Measurements from ENCODE around the gene KSR1. TPM values are rescaled to one million over a fixed set of nuclear protein-coding genes. Genes with fewer than 3 reads are reported as not detected.

Gene KSR1
- total and polyA plus RNA-seq, 2 experiments from 2014 or later: 7.8 to 53.2 TPM

DNA sequence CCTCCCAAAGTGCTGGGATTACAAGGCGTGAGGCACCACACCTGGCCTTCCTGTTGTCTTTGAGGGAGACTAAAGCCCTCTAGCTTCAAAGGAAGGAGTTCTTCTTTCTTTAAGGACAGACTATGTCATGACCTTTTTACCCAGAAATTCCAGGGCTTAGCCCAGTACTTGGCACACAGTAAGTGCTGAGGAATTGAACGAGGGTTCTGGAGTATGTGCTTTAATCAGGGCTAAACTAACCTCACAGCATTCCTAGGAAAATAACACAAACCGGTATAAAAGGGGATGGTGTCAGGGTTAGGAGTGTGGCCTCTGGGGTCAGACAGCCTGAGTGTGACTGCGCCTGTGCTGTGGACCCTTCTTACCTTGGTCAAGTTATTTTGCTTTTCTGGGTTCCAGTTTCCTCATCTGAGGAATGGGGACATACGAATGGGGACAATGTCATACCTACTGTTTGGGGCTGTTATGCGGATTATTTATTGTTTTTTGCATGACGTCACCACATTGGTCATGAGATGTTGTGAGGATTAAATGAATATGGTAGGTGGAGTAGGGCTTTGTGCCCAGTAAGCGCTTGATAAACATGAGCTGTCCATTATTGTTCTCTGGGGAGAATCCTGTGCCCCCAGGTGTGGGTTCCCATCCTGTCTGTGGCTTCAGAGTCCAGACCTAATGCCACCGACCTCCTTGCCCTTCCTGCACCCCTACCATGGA lies 21.9 kb downstream of the KSR1 start:
- H3K9me3 Mint-ChIP-seq: no peaks in the 10 kb centered on the region
- no peak for ATAC-seq
- Histone ChIP-seq H3F3A (replicated peaks; ENCODE audit: low read depth) (0 out of 2 replicates have a peak, but pooled peaks cover 5% of the 10 kb centered on the region), H3K36me3 (ENCODE audit: insufficient read depth) (no peaks in the 10 kb centered on the region), H3K27me3 (ENCODE audit: insufficient read depth) (no peaks in the 10 kb centered on the region), H3K4me1 (ENCODE audit: insufficient read depth) (peaks cover 70% of the 10 kb centered on the region), H2AFZ (no peak overlapping the region), H4K20me1 (replicated peaks; ENCODE audit: insufficient read depth) (no peaks in the 10 kb centered on the region; the same call in none of the 2 replicates), H3K4me2 (no peak overlapping the region), H3K79me2 (replicated peaks; ENCODE audit: insufficient read depth) (peaks cover 98% of the 10 kb centered on the region), H3K27ac (ENCODE audit: low read depth) (no peak overlapping the region), H3K4me3 (no peak overlapping the region), H3K9me2 (ENCODE audit: insufficient read depth) (no peaks in the 10 kb centered on the region)
- no peak overlapping the region for H3K4me3 Mint-ChIP-seq
- DNase-seq (ENCODE audit: low spot score): no peak
- H3K36me3 Mint-ChIP-seq (ENCODE audit: low read depth): no peaks in the 10 kb centered on the region; the same call in 2 of the 3 replicates
- H3K27me3 Mint-ChIP-seq (ENCODE audit: insufficient read depth, low read depth, poor library complexity): peaks cover 6% of the 10 kb centered on the region
- TF ChIP-seq ZNF331 (CRISPR knock-in tag; IDR thresholded peaks at IDR 0.05; ENCODE audit: low read depth) (no peak), CREB1 (CRISPR knock-in tag; IDR thresholded peaks at IDR 0.05; ENCODE audit: low read depth) (no peak), EZH2 (IDR thresholded peaks at IDR 0.05; ENCODE audit: low read depth, unreplicated experiment) (no peak), EZH2phosphoT487 (IDR thresholded peaks at IDR 0.05; ENCODE audit: unreplicated experiment) (no peak), STAT1 (IDR thresholded peaks at IDR 0.05; ENCODE audit: unreplicated experiment) (no peak), POLR2AphosphoS5 (IDR thresholded peaks at IDR 0.05; ENCODE audit: low read depth) (no peak), NANOG (IDR thresholded peaks at IDR 0.05; ENCODE audit: borderline replicate concordance) (no peak)
- TF ChIP-seq, protein P1, sequence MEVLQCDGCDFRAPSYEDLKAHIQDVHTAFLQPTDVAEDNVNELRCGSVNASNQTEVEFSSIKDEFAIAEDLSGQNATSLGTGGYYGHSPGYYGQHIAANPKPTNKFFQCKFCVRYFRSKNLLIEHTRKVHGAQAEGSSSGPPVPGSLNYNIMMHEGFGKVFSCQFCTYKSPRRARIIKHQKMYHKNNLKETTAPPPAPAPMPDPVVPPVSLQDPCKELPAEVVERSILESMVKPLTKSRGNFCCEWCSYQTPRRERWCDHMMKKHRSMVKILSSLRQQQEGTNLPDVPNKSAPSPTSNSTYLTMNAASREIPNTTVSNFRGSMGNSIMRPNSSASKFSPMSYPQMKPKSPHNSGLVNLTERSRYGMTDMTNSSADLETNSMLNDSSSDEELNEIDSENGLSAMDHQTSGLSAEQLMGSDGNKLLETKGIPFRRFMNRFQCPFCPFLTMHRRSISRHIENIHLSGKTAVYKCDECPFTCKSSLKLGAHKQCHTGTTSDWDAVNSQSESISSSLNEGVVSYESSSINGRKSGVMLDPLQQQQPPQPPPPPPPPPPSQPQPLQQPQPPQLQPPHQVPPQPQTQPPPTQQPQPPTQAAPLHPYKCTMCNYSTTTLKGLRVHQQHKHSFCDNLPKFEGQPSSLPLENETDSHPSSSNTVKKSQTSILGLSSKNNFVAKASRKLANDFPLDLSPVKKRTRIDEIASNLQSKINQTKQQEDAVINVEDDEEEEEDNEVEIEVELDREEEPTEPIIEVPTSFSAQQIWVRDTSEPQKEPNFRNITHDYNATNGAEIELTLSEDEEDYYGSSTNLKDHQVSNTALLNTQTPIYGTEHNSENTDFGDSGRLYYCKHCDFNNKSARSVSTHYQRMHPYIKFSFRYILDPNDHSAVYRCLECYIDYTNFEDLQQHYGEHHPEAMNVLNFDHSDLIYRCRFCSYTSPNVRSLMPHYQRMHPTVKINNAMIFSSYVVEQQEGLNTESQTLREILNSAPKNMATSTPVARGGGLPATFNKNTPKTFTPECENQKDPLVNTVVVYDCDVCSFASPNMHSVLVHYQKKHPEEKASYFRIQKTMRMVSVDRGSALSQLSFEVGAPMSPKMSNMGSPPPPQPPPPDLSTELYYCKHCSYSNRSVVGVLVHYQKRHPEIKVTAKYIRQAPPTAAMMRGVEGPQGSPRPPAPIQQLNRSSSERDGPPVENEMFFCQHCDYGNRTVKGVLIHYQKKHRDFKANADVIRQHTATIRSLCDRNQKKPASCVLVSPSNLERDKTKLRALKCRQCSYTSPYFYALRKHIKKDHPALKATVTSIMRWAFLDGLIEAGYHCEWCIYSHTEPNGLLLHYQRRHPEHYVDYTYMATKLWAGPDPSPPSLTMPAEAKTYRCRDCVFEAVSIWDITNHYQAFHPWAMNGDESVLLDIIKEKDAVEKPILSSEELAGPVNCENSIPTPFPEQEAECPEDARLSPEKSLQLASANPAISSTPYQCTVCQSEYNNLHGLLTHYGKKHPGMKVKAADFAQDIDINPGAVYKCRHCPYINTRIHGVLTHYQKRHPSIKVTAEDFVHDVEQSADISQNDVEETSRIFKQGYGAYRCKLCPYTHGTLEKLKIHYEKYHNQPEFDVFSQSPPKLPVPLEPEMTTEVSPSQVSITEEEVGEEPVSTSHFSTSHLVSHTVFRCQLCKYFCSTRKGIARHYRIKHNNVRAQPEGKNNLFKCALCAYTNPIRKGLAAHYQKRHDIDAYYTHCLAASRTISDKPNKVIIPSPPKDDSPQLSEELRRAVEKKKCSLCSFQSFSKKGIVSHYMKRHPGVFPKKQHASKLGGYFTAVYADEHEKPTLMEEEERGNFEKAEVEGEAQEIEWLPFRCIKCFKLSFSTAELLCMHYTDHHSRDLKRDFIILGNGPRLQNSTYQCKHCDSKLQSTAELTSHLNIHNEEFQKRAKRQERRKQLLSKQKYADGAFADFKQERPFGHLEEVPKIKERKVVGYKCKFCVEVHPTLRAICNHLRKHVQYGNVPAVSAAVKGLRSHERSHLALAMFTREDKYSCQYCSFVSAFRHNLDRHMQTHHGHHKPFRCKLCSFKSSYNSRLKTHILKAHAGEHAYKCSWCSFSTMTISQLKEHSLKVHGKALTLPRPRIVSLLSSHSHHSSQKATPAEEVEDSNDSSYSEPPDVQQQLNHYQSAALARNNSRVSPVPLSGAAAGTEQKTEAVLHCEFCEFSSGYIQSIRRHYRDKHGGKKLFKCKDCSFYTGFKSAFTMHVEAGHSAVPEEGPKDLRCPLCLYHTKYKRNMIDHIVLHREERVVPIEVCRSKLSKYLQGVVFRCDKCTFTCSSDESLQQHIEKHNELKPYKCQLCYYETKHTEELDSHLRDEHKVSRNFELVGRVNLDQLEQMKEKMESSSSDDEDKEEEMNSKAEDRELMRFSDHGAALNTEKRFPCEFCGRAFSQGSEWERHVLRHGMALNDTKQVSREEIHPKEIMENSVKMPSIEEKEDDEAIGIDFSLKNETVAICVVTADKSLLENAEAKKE (CRISPR knock-in tag; IDR thresholded peaks at IDR 0.05): no peak
- TF ChIP-seq, protein P2, sequence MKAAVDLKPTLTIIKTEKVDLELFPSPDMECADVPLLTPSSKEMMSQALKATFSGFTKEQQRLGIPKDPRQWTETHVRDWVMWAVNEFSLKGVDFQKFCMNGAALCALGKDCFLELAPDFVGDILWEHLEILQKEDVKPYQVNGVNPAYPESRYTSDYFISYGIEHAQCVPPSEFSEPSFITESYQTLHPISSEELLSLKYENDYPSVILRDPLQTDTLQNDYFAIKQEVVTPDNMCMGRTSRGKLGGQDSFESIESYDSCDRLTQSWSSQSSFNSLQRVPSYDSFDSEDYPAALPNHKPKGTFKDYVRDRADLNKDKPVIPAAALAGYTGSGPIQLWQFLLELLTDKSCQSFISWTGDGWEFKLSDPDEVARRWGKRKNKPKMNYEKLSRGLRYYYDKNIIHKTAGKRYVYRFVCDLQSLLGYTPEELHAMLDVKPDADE (IDR thresholded peaks at IDR 0.05): no peak
- no peak overlapping the region for H3K27ac Mint-ChIP-seq
- H3K4me1 Mint-ChIP-seq: peaks cover 72% of the 10 kb centered on the region
